ENCODE data around the gene GADD45B.

Gene GADD45B

GRCh38 chr19:2524361-2524839 is 48.5 kb downstream of the GADD45B start:
- no peak overlapping the region for H3K4me3 ChIP-seq (ENCODE audit: low read depth, low read length)
- TF ChIP-seq CTCF (IDR thresholded peaks at IDR 0.05; ENCODE audit: low read depth, low read length) = no peak

GRCh38 chr19:2524840-2525723 is 49.2 kb downstream of the GADD45B start:
- TF ChIP-seq CTCF (IDR thresholded peaks at IDR 0.05; ENCODE audit: low read depth, low read length) = no peak
- H3K4me3 ChIP-seq (ENCODE audit: low read depth, low read length) = no peak overlapping the region

- no peak for TF ChIP-seq CTCF (IDR thresholded peaks at IDR 0.05; ENCODE audit: low read depth, low read length)
Observed at GRCh38 chr19:2527171-2527570, 51.2 kb downstream of the GADD45B start.

GRCh38 chr19:2527686-2528085 is 51.8 kb downstream of the GADD45B start:
- no peak overlapping the region for H3K4me3 ChIP-seq (ENCODE audit: low read depth, low read length)
- no peak for TF ChIP-seq CTCF (IDR thresholded peaks at IDR 0.05; ENCODE audit: low read depth, low read length)

More at GRCh38 chr19:2527171-2527570, 51.2 kb downstream of the GADD45B start:
- H3K4me3 ChIP-seq (ENCODE audit: low read depth, low read length) = no peak overlapping the region
